Right atrium auricular region (tissue), 2 donors: ENCODE results near the gene DRG1. TPM values are rescaled to one million over a fixed set of nuclear protein-coding genes. Genes with fewer than 3 reads are reported as not detected.
"Not testable (repeated sequence)": the region's sequence is repeated elsewhere in the genome, so short reads cannot be mapped to it uniquely, and the experiment has no call there.

ENCODE experiments used
- DNase-seq: peaks from one replicate; pipeline ENCODE4 v3.0.0-alpha.2; 2019; ENCODE audit warnings: low spot score
- H3K27ac ChIP-seq, 2 donors: fragments of 200-600 bp; sonication (generic); 1 replicate in 1 of 2; 2 replicates in 1 of 2; pipeline ENCODE4 v1.5.1; 2016 to 2019
- H3K27me3 ChIP-seq, 2 donors: fragments of 200-600 bp; sonication (generic); one replicate each; pipeline versions ENCODE4 v1.5.1 to v1.6.0; 2017 to 2019
- H3K36me3 ChIP-seq: fragments of 200-600 bp; sonication (generic); one replicate; pipeline ENCODE4 v1.5.1; 2016
- H3K4me1 ChIP-seq, 2 donors: fragments of 200-600 bp; sonication (generic); one replicate each; pipeline versions ENCODE4 v1.5.1 to v1.6.0; 2017 to 2019
- H3K4me3 ChIP-seq, 2 donors: fragments of 200-600 bp; sonication (generic); 1 replicate in 1 of 2; 2 replicates in 1 of 2; pipeline ENCODE4 v1.5.1; 2017 to 2019; ENCODE audit warnings: mild to moderate bottlenecking in 1 of 2, moderate library complexity in 1 of 2
- H3K9me3 ChIP-seq, 2 donors: fragments of 200-600 bp; sonication (generic); one replicate each; pipeline ENCODE4 v1.5.1; 2019
- total RNA-seq, 2 donors: library from RNA; depleted of rRNA; stranded (reverse); fragments of >200 nt; gene quantifications; one replicate each; pipeline ENCODE4 v1.1.0, GENCODE V29; 2016
- TF ChIP-seq, protein P1 (sequence below), 2 donors: fragments of 200-600 bp; sonication (generic); IDR thresholded peaks; one replicate each; pipeline ENCODE4 v1.5.1; 2019; ENCODE audit warnings: antibody characterized with exemption in 2 of 2

DRG1 gene
- total RNA-seq, 2 donors from 2014 or later: 63.6 to 95.7 TPM

DNA sequence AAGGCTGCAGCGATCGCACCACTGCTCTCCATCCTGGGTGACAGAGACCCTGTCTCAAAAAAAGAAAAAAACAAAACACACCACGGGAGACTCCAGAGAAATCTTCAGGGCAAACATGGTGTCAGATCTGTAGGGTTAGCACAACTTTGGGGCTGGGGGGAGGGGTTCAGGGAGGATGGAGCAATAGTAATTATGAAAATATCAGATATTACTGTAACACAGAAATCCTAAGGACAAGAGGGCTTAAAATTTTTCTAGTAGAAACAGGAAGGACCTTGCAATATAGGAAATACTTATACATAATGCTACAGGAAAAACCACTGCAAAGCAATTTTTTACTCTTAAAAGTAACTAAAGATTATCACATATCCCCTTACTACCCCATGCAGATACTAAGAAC, 76.4 kb downstream of the DRG1 start:
- H3K36me3 ChIP-seq: peaks cover 19% of the 10 kb centered on the region
- H3K4me3 ChIP-seq: no peak overlapping the region
- TF ChIP-seq, protein P1, sequence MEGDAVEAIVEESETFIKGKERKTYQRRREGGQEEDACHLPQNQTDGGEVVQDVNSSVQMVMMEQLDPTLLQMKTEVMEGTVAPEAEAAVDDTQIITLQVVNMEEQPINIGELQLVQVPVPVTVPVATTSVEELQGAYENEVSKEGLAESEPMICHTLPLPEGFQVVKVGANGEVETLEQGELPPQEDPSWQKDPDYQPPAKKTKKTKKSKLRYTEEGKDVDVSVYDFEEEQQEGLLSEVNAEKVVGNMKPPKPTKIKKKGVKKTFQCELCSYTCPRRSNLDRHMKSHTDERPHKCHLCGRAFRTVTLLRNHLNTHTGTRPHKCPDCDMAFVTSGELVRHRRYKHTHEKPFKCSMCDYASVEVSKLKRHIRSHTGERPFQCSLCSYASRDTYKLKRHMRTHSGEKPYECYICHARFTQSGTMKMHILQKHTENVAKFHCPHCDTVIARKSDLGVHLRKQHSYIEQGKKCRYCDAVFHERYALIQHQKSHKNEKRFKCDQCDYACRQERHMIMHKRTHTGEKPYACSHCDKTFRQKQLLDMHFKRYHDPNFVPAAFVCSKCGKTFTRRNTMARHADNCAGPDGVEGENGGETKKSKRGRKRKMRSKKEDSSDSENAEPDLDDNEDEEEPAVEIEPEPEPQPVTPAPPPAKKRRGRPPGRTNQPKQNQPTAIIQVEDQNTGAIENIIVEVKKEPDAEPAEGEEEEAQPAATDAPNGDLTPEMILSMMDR (IDR thresholded peaks at IDR 0.05): no peak
- H3K4me1 ChIP-seq: no peaks in the 10 kb centered on the region
- no peak for DNase-seq
- H3K9me3 ChIP-seq: no peaks in the 10 kb centered on the region
- no peak overlapping the region for H3K27ac ChIP-seq
- H3K27me3 ChIP-seq: no peaks in the 10 kb centered on the region

DNA sequence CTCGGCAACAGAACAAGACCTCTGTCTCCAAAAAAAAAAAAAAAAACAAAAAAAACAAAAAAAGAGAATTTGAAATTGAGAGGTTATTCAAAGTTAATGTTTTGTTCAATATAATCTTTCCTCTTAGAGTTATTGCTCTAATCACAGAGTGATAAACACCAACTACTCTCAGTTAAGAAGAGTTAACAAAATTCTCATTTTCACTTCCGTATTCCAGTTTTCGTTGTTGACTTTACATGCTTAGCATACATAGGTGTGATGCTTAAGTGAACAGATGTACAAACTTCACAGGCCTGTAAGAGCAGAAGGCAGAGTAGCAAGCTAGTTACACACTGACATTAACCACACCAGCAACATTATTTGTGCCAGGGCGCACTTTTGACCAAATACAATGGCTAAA, 77.9 kb downstream of the DRG1 start:
- no peak for DNase-seq
- TF ChIP-seq, protein P1 (IDR thresholded peaks at IDR 0.05): no peak
- Histone ChIP-seq H3K27ac (no peak overlapping the region), H3K27me3 (no peaks in the 10 kb centered on the region), H3K36me3 (peaks cover 27% of the 10 kb centered on the region), H3K4me1 (no peaks in the 10 kb centered on the region), H3K9me3 (no peaks in the 10 kb centered on the region), H3K4me3 (no peak overlapping the region)

DNA sequence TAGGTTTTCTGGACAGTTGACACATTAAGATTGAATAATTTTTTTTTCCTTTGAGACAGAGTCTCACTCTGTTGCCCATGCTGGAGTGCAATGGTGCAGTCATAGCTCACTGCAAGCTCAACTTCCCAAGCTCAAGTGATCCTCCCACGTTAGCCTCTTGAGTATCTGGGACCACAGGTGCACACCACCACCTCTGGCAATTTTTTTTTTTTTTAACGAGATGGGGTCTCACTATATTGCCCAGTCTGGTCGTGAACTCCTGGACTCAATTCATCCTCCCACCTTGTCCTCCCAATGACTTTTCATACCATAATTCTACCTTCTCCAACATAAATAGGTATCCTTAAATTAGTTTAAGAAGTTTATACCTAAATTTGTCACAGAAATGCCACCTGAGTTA, 81.7 kb downstream of the DRG1 start:
- no peaks in the 10 kb centered on the region for H3K27me3 ChIP-seq
- no peak overlapping the region for H3K27ac ChIP-seq
- TF ChIP-seq, protein P1 (IDR thresholded peaks at IDR 0.05): no peak
- H3K9me3 ChIP-seq: no peaks in the 10 kb centered on the region
- no peaks in the 10 kb centered on the region for H3K4me1 ChIP-seq
- no peak for DNase-seq
- no peak overlapping the region for H3K4me3 ChIP-seq
- peaks cover 42% of the 10 kb centered on the region for H3K36me3 ChIP-seq

- DNase-seq, H3K4me1 ChIP-seq, H3K9me3 ChIP-seq, H3K4me3 ChIP-seq, H3K27me3 ChIP-seq, H3K27ac ChIP-seq: not testable (repeated sequence)
- H3K36me3 ChIP-seq: peaks cover 46% of the 10 kb centered on the region
Observed at GRCh38 chr22:31482470-31482869, 83.1 kb downstream of the DRG1 start.

Other genes with a start within 250 kb of the DRG1 start
- 10 to 100 TPM; 17.6 to 26.8 TPM for gene RNF185, start 239.4 kb upstream of the DRG1 start, total RNA-seq
- gene LIMK2, start 187.3 kb upstream of the DRG1 start, total RNA-seq: 1 to 10 TPM; 7.5 to 9.8 TPM
- gene PIK3IP1, start 107.1 kb upstream of the DRG1 start, total RNA-seq: 10 to 100 TPM; 14.6 to 17.6 TPM
- 10 to 100 TPM in 1 of 2 donors, 1 to 10 TPM in 1; 9.2 to 15.5 TPM for gene PATZ1, start 53.3 kb upstream of the DRG1 start, total RNA-seq
- 10 to 100 TPM in 1 of 2 donors, 1 to 10 TPM in 1; 9.0 to 14.6 TPM for gene EIF4ENIF1, start 90.2 kb downstream of the DRG1 start, total RNA-seq
- 1 to 10 TPM; 6.5 to 6.8 TPM for gene SFI1, start 96.9 kb downstream of the DRG1 start, total RNA-seq